HG02943 (cell line): Measurements from ENCODE around the gene RRAS.

ENCODE experiments used
- ATAC-seq: cut with Tn5 transposase; IDR thresholded peaks from one replicate; pipeline ENCODE4 v1.9.1; 2021; ENCODE audit warnings: mild to moderate bottlenecking, low read depth, moderate library complexity; ENCODE audit not compliant: unreplicated experiment

RRAS gene

GRCh38 chr19:49596954-49597702 is 42.8 kb downstream of the RRAS start:
- no peak for ATAC-seq

- ATAC-seq, result no peak
Observed at GRCh38 chr19:49596407-49596806, 43.5 kb downstream of the RRAS start.

GRCh38 chr19:49595819-49596404 is 44.0 kb downstream of the RRAS start:
- ATAC-seq, result no peak

GRCh38 chr19:49594993-49595818 is 44.7 kb downstream of the RRAS start:
- no peak for ATAC-seq

GRCh38 chr19:49594157-49594992 is 45.6 kb downstream of the RRAS start:
- ATAC-seq, result no peak

- ATAC-seq, result no peak
Observed at GRCh38 chr19:49593233-49594113, 46.5 kb downstream of the RRAS start.

- no peak for ATAC-seq
Observed at GRCh38 chr19:49592486-49593232, 47.3 kb downstream of the RRAS start.

GRCh38 chr19:49591731-49592485 is 48.0 kb downstream of the RRAS start:
- no peak for ATAC-seq

- ATAC-seq, result no peak
Observed at GRCh38 chr19:49590971-49591730, 48.8 kb downstream of the RRAS start, which contains the start of gene PRR12. TSS of gene PRR12 (plus strand) at chr19:49591182. CDS start at chr19:49591655, 473 bp downstream.

- ATAC-seq, result peak; percentile 50
Observed at GRCh38 chr19:49590071-49590970, 49.6 kb downstream of the RRAS start.

- ATAC-seq, result no peak
Observed at GRCh38 chr19:49589502-49589905, 50.4 kb downstream of the RRAS start.

GRCh38 chr19:49588365-49589122 is 51.4 kb downstream of the RRAS start:
- no peak for ATAC-seq

GRCh38 chr19:49587227-49587626 is 52.7 kb downstream of the RRAS start:
- ATAC-seq, result no peak
